ENCODE results near the gene ERC1.

Gene ERC1

GRCh38 chr12:1011091-1011490 lies 20.1 kb downstream of the ERC1 start:
- DNase-seq (ENCODE audit: low read depth), result no peak
- in situ Hi-C loops (cut with HindIII; ENCODE audit: low sequenced_read_pairs), result no loop called here
- no peak for TF ChIP-seq CTCF (IDR thresholded peaks at IDR 0.05; ENCODE audit: low read depth, low read length, missing control alignments)
- H3K4me3 ChIP-seq (ENCODE audit: low read depth, low read length), result no peak overlapping the region

- H3K4me3 ChIP-seq (ENCODE audit: low read depth, low read length), result no peak overlapping the region
- DNase-seq (ENCODE audit: low read depth), result peak; percentile 66
- no peak for TF ChIP-seq CTCF (IDR thresholded peaks at IDR 0.05; ENCODE audit: low read depth, low read length, missing control alignments)
- in situ Hi-C loops (cut with HindIII; ENCODE audit: low sequenced_read_pairs), result no loop called here
Measured at GRCh38 chr12:1013618-1014489, 22.8 kb downstream of the ERC1 start.

GRCh38 chr12:1019283-1019682 lies 28.3 kb downstream of the ERC1 start:
- no peak for DNase-seq (ENCODE audit: low read depth)
- H3K4me3 ChIP-seq (ENCODE audit: low read depth, low read length), result no peak overlapping the region
- in situ Hi-C loops (cut with HindIII; ENCODE audit: low sequenced_read_pairs), result no loop called here
- no peak for TF ChIP-seq CTCF (IDR thresholded peaks at IDR 0.05; ENCODE audit: low read depth, low read length, missing control alignments)

GRCh38 chr12:1020389-1020788 lies 29.4 kb downstream of the ERC1 start:
- in situ Hi-C loops (cut with HindIII; ENCODE audit: low sequenced_read_pairs), result no loop called here
- no peak for DNase-seq (ENCODE audit: low read depth)
- H3K4me3 ChIP-seq (ENCODE audit: low read depth, low read length), result no peak overlapping the region
- TF ChIP-seq CTCF (IDR thresholded peaks at IDR 0.05; ENCODE audit: low read depth, low read length, missing control alignments), result no peak

- no peak for DNase-seq (ENCODE audit: low read depth)
- H3K4me3 ChIP-seq (ENCODE audit: low read depth, low read length), result no peak overlapping the region
- in situ Hi-C loops (cut with HindIII; ENCODE audit: low sequenced_read_pairs), result no loop called here
- no peak for TF ChIP-seq CTCF (IDR thresholded peaks at IDR 0.05; ENCODE audit: low read depth, low read length, missing control alignments)
Measured at GRCh38 chr12:1022032-1022970, 31.3 kb downstream of the ERC1 start.

GRCh38 chr12:1030779-1031178 lies 39.8 kb downstream of the ERC1 start:
- no peak for DNase-seq (ENCODE audit: low read depth)
- TF ChIP-seq CTCF (IDR thresholded peaks at IDR 0.05; ENCODE audit: low read depth, low read length, missing control alignments), result no peak
- H3K4me3 ChIP-seq (ENCODE audit: low read depth, low read length), result no peak overlapping the region
- in situ Hi-C loops (cut with HindIII; ENCODE audit: low sequenced_read_pairs), result no loop called here

All from astrocyte of the cerebellum (primary cell).